ENCODE data around the gene TDRD12.

GRCh38 chr19:32702010-32702409 lies 17.6 kb upstream of the TDRD12 start:
- no peak for TF ChIP-seq EP300 (IDR thresholded peaks at IDR 0.05)
- TF ChIP-seq CTCF (IDR thresholded peaks at IDR 0.05): no peak

Data from tibial nerve (tissue), 4 donors.